ENCODE measurements around the gene MAP7D1. TPM values are rescaled to one million over a fixed set of nuclear protein-coding genes. Genes with fewer than 3 reads are reported as not detected.
A peak's percentile ranks its signal among the peaks of the same experiment; 100 is the strongest.

Gene MAP7D1
- total RNA-seq, 1 experiment from 2014 or later: 173 TPM

- POLR2A ChIA-PET (ENCODE audit: unreplicated experiment): interaction anchor here (1.0 kb wide), 1 partner anchor 11 kb away, joined by 3 read pairs; no protein-coding TSS in a partner anchor
- Histone ChIP-seq H4K20me1 (ENCODE audit: insufficient read depth) (no peaks in the 10 kb centered on the region; the same call in 1 of the 2 replicates), H3K9me2 (ENCODE audit: insufficient read depth) (no peaks in the 10 kb centered on the region), H2AFZ (no peak overlapping the region), H3K79me2 (ENCODE audit: low read depth) (peaks cover 32% of the 10 kb centered on the region), H3K27me3 (ENCODE audit: insufficient read depth, low read depth) (no peaks in the 10 kb centered on the region), H3K36me3 (ENCODE audit: low read depth) (0 out of 2 replicates have a peak, but pooled peaks cover 2% of the 10 kb centered on the region), H3K27ac (peak overlapping the region; percentile 95), H3K4me2 (0 out of 2 replicates have a peak overlapping the region, but pooled peaks have one; percentile 83), H3F3A (ENCODE audit: insufficient read depth, low read depth) (peaks cover 10% of the 10 kb centered on the region), H3K4me1 (replicated peaks; ENCODE audit: insufficient read depth) (peaks cover 42% of the 10 kb centered on the region), H3K9me3 (ENCODE audit: insufficient read depth, low read depth) (no peaks in the 10 kb centered on the region), H3K4me3 (no peak overlapping the region)
- DNase-seq: no peak
- CTCF ChIA-PET: interaction anchor here (2.9 kb wide), 1 partner anchor 11 kb away, joined by 12 read pairs; no protein-coding TSS in a partner anchor
- intact Hi-C loops (cut with micrococcal nuclease; ENCODE audit: unreplicated experiment): no loop called here
- no TSS peak for BruUV-seq (replicated peaks)
- no peak for TF ChIP-seq CTCF (conservative IDR thresholded peaks at IDR 0.05)
- TF ChIP-seq EZH2 (IDR thresholded peaks at IDR 0.05; ENCODE audit: low read depth): no peak
Observed at GRCh38 chr1:36151845-36152203, 4.1 kb upstream of the MAP7D1 start.

GRCh38 chr1:36153476-36153875, 2.5 kb upstream of the MAP7D1 start:
- Histone ChIP-seq H3K4me2 (no peak overlapping the region), H2AFZ (no peak overlapping the region), H3K4me1 (replicated peaks; ENCODE audit: insufficient read depth) (peaks cover 44% of the 10 kb centered on the region), H3K79me2 (ENCODE audit: low read depth) (peaks cover 32% of the 10 kb centered on the region), H3K9me2 (ENCODE audit: insufficient read depth) (no peaks in the 10 kb centered on the region), H3K36me3 (ENCODE audit: low read depth) (no peaks in the 10 kb centered on the region), H3F3A (ENCODE audit: insufficient read depth, low read depth) (peaks cover 10% of the 10 kb centered on the region), H3K4me3 (no peak overlapping the region), H3K27ac (no peak overlapping the region), H3K9me3 (ENCODE audit: insufficient read depth, low read depth) (no peaks in the 10 kb centered on the region), H4K20me1 (ENCODE audit: insufficient read depth) (peaks cover 8% of the 10 kb centered on the region; the same call in 1 of the 2 replicates), H3K27me3 (ENCODE audit: insufficient read depth, low read depth) (no peaks in the 10 kb centered on the region)
- no peak for DNase-seq
- no TSS peak for BruUV-seq (replicated peaks)
- no peak for TF ChIP-seq EZH2 (IDR thresholded peaks at IDR 0.05; ENCODE audit: low read depth)
- TF ChIP-seq CTCF (conservative IDR thresholded peaks at IDR 0.05): no peak
- POLR2A ChIA-PET (ENCODE audit: unreplicated experiment): interaction anchor here (0.9 kb wide), 1 partner anchor 81 kb away, joined by 9 read pairs; no protein-coding TSS in a partner anchor
- CTCF ChIA-PET: no interaction called here
- intact Hi-C loops (cut with micrococcal nuclease; ENCODE audit: unreplicated experiment): no loop called here

- Histone ChIP-seq H2AFZ (no peak overlapping the region), H3K9me2 (ENCODE audit: insufficient read depth) (no peaks in the 10 kb centered on the region), H3K4me1 (replicated peaks; ENCODE audit: insufficient read depth) (peaks cover 48% of the 10 kb centered on the region), H3K4me3 (no peak overlapping the region), H3F3A (ENCODE audit: insufficient read depth, low read depth) (peaks cover 12% of the 10 kb centered on the region), H3K36me3 (ENCODE audit: low read depth) (no peaks in the 10 kb centered on the region), H3K9me3 (ENCODE audit: insufficient read depth, low read depth) (no peaks in the 10 kb centered on the region), H3K27ac (no peak overlapping the region), H3K27me3 (ENCODE audit: insufficient read depth, low read depth) (no peaks in the 10 kb centered on the region), H4K20me1 (ENCODE audit: insufficient read depth) (peaks cover 10% of the 10 kb centered on the region; the same call in 1 of the 2 replicates), H3K4me2 (no peak overlapping the region), H3K79me2 (ENCODE audit: low read depth) (peaks cover 33% of the 10 kb centered on the region)
- intact Hi-C loops (cut with micrococcal nuclease; ENCODE audit: unreplicated experiment): no loop called here
- TF ChIP-seq CTCF (conservative IDR thresholded peaks at IDR 0.05) (no peak), EZH2 (IDR thresholded peaks at IDR 0.05; ENCODE audit: low read depth) (no peak)
- POLR2A ChIA-PET (ENCODE audit: unreplicated experiment): no interaction called here
- DNase-seq: no peak
- CTCF ChIA-PET: no interaction called here
- BruUV-seq (replicated peaks): no TSS peak
Observed at GRCh38 chr1:36154335-36154734, 1.6 kb upstream of the MAP7D1 start.

Measured in PC-9 (cell line).